SIG-M5 (cell line): Measurements from ENCODE around the gene XDH.

Source experiments
- DNase-seq: peaks from one replicate; lab custom pipeline; 2025; lab: John Stamatoyannopoulos, UW

The XDH gene

DNA sequence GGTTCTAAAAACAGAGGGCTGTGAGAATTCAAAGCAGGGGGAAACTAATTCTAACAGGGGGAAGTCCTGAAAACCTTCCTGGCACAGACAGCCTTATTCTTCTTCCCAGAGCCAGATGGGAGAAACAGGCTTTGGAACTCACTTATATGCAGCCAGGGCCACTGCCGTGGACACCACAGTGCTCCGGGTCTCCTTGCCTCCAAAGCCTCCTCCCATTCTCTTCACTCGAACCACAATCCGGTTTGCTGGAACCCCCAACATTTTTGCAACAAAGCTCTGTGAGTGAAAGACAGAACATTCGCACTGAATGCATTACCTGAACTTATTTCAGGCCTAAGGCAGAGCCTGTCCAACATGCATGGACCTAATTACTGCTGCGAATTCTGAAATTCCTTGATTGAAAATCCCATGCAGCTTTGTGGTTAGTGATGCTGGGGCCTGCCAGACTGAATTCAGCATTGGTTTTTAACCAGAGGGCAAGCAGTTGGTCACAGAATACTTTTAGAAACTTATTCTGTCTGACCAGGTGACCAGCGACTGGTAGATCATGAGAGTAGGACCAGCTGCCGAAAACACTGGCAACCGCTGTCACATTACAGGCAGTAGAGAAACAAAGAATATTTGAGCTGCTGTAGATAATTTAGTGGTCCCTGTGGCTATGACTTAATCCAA, 48.6 kb downstream of the XDH start:
- DNase-seq = no peak

DNA sequence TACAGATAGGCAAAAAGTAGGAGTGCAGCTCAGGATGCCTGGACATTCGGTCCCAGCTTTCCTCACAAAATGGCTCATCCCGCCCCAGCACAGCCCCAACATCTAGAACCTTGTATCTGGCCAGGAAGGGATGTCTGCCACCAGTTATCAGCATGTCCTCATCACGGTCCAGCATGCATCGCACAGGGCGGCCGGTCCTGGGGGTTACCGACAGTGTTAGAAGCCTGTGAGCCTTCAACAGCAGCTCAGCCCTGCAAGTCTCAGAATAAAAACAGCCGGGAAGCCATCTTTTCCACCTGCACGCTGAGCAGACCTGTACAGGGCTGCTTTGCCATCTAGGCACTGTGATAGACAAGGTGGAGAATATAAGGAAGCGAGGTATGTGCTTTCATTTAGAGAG, 49.2 kb downstream of the XDH start:
- DNase-seq = no peak

DNA sequence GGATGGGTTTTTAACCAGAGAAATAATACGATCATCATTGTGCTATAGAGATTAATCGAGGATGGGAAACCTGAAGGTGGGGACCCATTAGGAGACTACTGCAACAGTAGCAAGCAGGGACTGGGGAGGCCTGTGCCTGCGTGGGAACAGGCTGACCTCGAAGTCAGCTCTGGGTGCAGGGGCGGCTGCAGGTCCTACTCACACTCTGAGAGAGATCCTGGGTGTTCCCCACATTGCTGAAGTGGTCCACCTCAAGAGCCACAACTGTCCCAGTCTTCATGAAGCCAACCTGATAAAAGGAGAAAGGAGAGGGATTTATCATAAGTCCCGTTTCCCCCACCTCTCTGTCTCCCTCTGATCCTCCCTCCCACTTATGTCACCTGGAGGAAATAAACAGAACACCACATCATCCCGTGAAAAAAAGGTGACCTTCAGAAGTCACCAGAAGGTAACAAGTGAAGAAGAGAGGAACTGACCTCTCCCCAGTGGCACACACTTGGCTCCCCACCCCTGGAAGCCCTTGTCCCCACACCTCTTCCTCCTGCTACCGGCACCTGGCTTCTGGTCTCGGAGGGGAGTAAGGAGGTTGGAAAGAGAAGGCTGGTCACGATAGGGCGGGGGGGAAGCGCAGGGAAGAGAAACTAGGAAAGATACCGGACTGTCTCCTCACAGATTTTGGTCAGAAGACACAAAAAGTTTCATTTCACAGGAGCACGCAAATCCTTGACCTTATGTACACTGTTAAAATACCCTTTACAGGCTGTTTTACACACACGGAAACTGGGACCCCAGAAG, 50.4 kb downstream of the XDH start:
- DNase-seq = no peak

DNA sequence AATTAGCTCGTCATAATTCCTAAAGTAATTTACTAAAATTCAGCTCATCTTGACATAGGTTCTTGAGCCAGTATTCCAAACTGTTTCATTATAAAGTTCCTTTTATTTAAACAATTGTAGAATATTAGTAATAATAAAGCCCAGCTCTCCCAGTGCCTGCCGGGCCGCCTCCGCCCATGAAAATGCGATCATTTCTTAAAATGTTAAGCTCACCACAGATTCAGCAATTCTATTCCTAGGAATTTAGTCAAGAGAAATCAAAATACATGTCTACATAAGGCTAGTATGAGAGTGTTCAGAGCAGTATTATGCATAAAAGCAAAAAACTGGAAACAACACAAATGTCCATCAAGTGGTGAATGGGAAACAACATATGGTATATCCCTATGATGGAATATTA, 52.0 kb downstream of the XDH start:
- no peak for DNase-seq

DNA sequence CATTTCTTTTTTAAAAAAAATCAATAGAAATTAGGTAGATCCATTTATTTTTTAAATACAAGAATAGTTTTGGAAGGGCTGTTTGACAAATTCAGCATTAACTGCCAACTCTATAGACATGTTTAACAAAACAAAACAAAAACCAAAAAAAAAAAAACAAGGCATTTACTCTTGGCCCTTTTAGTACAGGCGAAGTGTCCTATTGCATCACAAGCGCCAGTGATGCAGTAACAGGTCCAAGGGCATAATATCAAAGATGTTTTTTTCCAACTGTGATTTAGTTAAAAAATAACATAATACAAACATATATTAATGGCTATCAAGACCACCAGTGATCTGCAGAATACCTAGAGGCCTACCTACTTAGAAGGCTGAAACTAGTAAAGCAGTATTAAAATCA, 55.3 kb downstream of the XDH start:
- DNase-seq = no peak

DNA sequence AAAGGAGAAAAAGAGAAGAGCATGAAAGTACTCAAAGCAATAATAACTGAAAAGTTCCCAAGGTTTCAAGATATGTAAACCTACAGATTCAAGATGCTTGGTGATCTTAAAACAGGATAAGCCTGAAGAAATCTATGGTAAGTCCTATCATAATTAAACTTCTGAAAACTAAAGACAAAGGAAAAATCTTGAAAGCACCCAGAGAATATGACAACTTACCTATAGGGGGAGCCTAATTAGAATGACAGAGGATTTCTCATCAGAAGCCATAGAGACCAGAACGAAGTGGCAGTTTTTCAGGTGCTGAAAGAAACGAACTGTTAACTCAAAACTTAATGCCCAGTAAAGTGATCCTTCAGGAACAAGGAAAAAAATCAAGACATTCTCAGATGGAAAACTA, 59.7 kb downstream of the XDH start:
- DNase-seq = no peak

DNA sequence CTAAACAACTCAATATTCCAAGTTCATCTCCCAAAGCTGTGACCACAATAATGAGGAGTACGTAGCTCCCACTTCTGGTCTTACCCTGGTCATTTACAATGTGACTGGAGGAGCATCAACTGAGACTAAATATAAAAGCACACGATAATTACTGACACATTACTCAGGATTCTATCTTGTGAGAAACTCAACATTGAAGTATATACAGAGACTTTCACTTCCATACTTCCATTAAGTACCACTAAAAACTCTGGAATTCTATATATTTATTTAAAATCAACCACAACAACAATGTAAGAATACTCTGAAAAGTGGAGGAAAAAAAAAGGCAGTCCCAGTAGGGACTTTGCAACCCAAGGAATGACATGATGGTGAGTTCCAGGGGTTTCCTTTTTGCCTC, 61.4 kb downstream of the XDH start:
- DNase-seq = no peak

DNA sequence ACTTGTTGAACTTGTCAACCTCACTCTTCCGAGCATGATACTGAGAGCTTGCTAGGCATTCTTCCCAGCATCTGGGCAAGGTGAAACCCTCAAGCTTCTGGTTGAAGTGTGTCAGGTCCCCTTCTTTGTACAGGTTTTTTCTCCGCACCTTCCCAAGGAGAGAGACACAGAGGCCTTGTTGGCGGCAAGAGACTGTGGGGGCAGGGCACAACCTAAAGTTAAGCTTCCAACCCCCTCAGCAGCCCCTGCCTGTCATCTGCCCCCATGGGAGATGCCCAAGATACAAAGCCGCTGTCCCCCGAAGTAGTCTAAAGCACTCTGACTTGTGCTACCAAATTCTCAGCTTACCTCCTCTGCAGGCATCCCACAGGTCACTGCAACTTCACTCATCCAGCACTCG, 64.9 kb downstream of the XDH start:
- DNase-seq = no peak

DNA sequence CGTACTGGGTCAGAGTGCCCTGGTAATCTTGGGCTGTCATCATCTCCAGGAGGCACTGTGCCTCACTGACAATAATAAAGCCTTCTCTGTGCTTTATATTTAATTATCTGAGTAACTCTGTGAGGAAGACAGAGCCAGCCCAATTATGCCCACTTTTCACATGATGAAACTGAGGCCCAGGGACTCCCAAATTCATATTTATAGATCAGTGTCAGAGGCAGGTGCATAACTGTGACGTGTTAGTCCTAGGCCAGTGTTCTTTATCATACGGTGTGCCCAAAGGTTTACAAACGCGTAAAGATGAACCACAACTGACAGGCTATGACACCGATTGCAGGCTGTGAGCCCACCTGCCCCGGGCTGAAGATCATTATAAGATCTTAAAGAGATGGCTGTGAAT, 65.4 kb downstream of the XDH start:
- DNase-seq = no peak

DNA sequence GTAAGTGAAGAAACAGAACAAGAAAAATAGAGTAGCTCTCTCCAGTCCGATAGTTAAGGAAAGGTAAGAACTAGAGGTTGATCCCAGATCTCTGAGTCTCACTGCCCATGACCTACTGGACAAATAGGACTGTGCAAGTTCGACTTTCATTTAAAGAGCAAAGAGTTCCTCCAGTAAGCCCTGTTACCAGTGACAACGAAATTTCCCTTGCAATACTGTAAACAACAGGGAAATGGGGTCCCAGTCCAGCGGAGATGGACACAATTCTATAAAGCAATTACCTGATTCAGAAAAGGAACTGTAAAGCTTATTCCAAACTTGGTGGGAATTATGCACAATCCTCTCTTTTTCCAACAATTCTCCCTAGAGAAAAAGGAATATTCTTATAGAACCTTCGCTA, 65.9 kb downstream of the XDH start:
- no peak for DNase-seq

DNA sequence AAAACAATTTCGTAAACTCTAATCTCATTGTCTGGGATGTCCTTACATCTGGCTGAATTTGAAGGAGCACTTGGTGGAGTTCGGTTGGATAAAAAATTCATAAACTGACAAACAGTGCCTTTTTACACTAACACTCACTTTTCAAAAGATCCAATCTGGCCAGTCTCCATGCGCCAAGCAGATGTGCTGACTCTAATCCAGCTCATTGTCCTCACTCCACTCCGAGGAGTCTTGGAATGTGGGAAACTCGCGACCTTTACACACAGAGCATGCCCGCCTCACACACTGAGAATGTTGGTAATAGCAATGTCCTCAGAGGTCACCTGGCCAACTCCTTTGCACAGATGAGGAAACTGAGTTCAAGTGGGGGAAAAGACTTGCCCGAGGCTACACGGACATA, 66.8 kb downstream of the XDH start:
- DNase-seq = no peak

DNA sequence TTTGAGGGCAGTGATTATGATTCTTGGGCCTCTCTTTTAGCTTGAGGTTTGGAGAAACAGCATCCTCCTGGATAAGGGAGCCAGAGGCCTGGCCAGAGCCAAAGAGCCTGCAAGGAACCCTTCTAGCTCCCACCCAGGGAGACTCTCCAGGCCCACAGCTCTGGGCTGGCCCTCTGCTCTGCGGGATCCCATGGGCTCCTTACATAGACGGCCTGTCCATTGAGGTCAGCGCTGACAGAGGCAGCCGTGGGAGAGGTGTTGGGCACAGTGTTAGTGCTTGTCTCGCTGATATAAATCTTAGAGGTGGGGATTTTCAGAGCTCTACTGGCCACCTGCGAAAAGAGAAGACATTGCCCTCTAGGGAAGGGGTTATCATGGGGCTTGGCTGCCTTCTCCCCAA, 67.2 kb downstream of the XDH start:
- no peak for DNase-seq

DNA sequence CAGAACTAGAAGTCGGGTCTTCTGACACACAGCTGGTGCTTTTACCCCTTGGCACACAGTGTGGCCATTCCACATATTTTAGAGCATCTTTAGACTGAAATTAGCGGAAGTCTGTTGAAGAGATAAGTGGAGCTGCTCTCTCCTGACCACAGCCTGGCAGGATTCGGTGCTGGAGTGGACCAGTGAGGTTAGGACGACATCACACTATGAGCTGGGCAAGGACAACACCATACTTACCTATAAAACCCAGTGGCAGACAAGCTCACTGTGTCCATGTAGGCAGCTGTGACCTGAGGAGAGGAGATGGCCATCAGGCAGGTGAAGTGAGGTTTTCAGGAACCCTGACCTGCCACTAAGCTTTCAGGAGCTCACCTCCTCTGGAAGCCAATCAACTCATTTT, 70.1 kb downstream of the XDH start:
- DNase-seq = no peak

DNA sequence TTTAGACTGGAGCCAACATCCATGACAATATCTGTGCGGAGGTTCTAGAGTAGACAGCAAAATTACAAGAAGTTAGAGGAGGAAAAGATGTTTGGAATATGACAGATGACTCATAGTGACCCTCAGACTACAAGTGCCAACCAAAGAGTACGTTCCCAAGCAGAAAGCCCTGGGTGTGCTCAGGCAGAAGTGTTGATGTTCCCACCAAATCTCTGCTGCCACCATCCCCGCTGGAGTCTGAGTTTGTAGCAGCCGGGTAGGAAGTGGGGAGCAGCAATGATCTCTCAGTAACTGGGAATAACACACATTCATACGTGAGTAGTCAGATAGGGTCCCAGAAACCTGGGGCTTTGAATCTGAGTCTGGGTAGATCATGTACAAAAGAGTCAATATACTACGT, 73.2 kb downstream of the XDH start:
- DNase-seq = no peak

DNA sequence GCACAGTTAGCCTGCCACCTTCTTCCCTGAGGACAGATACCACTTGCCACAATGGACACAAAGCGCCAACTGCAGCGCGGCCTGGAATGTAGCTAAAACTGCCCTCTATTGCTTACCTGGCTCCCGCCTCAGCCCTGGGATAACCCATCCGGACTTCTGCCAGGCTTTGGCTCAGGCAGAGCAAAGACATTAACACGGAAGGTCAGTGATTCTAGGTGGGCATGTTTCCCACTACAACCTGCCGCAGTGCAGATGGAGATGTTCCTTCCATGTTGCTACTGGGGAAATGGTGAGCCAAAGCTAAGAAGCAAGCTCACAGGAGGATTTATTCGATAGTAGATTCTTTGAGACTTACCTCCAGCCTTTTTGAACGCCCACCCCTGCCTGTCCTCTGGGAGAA, 74.8 kb downstream of the XDH start:
- DNase-seq = no peak

DNA sequence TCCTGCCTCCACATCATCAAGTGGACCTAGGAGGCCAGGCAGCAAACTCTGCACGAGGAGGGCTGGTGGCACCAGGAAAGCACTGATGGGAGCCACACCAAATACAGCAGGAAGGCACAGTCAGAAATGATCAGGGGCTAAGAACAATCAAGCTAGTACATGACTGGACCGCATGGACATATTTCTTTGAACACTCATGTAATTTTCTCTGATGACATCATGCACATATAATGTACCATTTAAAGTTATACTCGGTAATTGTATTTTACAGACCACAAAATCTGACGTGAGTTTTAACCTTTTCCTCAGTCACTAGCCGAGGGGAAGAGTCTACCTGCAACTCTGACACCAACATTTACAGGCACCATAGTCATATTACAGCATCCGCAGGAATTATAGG, 76.7 kb downstream of the XDH start:
- DNase-seq = no peak

DNA sequence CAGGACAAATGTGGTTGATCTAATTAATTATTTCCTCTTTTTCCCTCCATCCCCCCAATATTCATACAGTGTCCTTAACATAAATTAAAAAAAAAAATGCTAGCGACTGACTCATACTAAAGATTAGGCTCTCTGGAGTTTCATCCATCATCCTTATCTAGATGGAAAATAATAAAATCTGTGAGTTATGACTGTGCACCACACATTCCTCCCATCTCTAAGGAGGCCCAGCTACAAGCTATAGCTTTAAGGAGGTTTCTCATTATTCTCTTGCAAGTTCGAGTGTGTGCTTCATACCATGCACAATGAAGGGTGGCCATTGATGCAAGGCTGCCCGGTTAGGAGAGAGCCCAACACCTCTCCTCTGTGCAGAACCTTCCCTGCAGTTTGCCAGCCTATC, 77.3 kb downstream of the XDH start:
- DNase-seq = no peak

DNA sequence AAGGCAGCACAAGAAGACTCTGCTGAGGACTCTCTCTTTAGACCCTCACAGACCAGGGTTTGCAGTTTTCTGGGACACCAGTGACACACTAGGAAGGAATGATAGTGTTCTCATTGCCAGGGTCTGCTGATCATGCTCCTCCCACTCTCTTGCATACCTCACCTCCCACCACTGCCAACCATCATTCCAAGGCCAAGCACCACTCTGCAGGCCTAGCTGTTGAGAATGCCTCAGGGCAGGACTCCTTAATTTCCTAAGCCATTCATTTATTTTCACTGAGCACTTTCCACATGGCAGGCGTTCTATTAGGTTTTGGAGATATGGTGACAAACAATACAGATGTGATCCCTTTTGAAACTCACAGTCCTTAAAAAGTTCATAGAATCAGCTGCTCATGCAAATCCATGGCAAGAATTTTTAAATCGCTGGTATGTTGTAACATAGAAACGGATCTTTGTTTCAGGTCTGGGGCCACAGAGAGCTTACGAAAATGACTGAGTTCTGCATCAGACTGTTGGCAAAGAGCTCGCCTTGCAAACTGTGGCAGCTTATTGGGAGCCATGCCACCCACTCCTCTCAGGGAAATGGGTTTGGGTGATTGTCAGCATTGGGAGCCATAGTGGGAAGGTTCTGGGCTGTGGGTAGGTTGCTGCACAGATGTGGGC, 78.5 kb downstream of the XDH start:
- no peak for DNase-seq

DNA sequence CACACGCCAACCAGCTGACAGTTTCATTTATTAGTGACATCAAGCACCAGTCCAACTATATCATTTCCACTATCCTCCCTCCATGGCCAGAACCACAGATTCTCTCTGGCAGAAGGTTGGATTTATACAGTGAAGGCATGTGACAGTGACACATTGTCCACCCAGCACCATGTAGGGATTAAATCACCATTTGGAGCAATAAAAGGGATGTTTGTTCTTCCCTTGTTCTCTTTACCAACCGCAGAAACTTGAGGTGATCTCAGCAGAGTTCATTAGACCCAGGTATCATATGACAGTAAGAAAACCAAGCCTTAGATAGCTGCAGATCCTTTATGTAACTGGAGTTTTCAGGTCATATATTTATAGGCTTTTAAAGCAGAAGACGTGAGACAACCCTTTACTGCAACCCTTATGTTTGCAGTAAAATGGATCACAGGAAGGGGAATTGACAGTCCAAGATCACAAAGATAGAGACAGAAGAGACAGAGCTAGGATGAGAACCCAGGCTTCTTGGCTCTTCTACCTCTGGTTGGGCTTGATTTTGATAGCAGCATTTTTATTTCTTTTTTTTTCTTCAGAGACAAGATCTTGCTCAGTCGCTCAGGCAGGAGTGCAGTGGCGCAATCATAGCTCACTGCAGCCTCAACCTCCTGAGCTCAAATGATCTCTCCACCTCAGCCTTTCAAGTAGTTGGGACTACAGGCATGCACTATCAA, 80.1 kb downstream of the XDH start:
- DNase-seq = no peak

DNA sequence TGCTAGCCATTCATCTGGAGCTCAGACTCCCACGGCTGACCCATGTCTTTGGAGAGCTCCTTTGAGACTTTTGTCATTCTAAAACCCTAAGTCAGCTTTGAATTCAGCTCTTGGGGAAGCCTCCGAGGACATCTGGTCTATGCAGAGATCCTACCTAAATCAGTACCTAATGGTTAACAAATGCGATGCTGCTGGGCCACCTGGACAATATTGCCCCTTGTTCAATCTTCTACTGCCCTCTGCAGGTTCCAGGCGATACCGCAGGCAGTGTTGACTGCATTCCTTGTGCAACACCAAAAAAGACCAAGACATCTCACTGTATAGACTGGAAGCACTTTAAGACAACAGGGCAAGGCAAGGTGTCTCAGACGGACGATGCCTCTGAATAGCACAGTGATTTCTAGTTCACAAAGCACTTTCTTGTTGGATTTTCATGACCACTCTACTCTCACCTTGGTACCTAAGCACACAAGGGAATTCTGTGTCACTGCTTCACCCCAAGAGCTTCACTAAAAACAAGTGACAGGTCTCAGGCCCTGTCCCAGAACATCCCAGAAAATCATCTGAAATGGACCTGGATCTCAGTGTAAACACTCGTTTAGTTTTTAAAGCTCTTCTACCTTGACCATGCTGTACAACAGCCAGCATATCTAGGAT, 80.9 kb downstream of the XDH start:
- no peak for DNase-seq

DNA sequence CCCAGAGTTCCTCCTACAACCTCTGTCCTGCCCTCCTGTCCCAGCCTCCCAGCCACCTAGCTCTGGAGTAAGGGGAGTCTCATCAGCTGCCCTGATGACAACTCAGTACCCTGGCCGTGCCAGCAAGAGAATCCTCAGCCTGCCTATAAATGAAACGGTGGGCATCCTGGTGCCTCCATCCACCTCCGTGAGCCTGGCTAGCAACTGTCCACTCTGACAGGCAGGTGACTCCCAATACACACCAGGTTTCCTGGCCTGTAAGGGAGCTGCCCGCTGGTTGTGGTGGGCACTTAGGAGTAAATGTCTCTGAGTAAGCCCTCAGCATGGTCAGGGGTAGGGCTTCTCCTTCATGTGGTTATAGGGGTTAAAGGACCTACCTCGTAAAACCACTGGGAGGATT, 81.5 kb downstream of the XDH start:
- no peak for DNase-seq

DNA sequence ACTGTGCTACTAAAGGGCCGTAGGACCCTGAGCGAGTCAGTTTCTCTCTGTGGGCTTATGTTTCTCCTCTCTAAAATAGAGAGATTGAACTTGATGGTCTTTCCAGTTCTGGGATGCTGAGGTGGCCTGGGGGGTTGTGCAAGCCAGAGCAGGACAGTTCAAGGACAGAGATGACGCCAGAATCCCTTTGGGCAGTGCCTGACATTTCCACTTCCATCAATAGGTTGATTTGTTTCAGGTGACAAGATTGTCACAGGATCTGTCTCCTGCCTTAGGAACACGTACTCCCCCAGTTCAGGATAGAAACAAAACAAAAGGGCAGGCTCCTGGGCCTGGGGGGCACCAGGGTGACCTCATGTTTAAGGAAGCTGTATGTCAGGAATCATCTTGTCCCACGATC, 82.0 kb downstream of the XDH start:
- no peak for DNase-seq
